GM18498 (cell line): ENCODE results near the gene COCH.

Experiments
- ATAC-seq: cut with Tn5 transposase; IDR thresholded peaks from one replicate; pipeline ENCODE4 v1.9.1; 2021; ENCODE audit warnings: mild to moderate bottlenecking, moderate library complexity; ENCODE audit not compliant: unreplicated experiment

COCH gene

DNA sequence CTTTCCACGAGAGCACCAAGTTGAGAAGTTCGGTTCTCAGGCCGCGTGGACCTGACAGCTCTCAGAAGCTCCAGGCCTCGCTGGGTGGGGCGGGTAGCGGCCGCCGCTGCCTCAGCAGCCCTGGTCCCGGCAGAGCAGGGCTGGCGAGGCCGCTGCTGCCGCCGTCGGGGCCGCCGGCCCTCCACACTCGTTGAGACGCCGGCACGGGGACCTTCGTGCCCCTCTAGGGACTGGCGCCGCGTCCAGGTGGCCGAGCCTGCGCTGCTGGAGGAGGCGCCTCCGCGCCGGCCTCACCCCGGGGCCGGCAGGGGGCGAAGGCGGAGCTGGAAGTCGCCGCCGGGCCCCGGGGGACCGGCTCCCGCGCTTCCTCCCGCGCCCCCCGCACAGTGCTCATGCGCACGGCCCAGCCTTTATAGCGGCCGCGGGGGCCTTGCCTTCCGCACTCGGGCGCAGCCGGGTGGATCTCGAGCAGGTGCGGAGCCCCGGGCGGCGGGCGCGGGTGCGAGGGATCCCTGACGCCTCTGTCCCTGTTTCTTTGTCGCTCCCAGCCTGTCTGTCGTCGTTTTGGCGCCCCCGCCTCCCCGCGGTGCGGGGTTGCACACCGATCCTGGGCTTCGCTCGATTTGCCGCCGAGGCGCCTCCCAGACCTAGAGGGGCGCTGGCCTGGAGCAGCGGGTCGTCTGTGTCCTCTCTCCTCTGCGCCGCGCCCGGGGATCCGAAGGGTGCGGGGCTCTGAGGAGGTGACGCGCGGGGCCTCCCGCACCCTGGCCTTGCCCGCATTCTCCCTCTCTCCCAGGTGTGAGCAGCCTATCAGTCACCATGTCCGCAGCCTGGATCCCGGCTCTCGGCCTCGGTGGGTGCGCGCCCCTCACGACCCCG is at the start of gene COCH:
COCH (plus strand) TSS at position 440 of the 879 bp plus-strand sequence; CDS start at position 820, 380 bp downstream.
- peak; percentile 77 for ATAC-seq

DNA sequence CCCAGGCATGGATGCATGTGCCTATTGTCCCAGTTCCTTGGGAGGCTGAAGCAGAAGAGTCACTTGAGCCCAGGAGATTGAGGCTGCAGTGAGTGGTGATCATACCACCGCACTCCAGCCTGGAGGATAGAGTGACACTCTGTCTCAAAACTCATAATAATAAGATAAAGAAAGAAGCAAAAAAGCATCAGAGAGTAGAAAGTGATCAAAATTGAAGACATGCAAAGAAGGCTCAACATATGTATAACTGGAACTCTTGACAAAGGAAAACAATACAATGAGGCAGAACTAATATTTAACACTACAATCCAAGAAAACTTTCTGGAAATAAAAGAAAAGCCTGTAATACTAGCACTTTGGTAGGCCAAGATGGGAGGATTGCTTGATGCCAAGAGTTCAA is 48.3 kb upstream of the COCH start:
- no peak for ATAC-seq

DNA sequence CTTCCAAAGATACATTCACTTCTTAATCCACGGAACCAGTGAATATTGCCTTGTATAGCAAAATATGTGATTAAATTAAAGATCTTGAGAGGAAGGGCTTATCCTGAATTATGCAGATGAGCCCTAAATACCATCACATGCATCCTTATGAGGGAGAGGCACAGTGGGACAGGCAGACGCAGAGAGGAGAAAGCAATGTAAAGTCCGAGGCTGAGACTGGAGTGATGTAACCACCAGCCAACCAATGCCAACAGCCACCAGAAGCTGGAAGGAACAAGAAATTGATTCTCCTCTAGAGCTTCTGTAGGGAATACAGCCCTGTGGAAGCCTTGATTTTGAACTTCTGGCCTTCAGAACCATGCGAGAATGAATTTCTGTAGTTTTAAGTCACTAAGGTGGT is 44.5 kb upstream of the COCH start:
- ATAC-seq: no peak

DNA sequence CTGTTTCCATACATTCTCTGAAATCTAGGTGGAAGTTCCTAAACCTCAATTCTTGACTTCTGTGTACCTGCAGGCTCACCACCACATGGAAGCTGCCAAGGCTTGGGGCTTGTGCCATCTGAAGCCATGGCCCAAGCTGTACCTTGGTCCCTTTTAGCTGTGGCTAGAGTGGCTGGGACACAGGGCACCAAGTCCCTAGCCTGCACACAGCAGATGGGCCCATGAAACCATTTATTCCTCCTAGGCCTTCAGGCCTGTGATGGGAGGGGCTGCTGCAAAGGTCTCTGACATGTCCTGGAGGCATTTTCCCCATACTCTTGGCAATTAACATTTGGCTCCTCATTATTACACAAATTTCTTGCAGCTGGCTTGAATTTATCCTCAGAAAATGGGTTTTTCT is 40.0 kb upstream of the COCH start:
- no peak for ATAC-seq

DNA sequence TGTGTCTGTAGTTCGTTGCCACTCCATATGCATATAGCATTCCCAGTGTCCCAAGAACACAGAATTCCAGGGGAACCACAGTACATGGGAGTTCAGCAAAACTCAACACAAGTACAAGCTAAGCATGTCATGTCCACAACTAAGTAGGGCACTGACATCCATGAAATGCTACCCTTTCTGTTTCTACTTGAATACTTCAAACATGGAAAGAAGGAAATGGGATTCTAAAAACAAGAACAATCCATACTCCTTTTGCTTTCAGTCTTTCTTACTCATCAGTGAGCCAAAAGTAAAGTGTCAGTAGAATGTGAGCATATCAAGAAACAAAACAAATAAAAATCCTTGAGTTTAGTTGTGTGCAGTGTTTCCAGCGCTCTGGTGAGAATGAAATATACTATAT is 36.0 kb upstream of the COCH start:
- ATAC-seq: no peak

DNA sequence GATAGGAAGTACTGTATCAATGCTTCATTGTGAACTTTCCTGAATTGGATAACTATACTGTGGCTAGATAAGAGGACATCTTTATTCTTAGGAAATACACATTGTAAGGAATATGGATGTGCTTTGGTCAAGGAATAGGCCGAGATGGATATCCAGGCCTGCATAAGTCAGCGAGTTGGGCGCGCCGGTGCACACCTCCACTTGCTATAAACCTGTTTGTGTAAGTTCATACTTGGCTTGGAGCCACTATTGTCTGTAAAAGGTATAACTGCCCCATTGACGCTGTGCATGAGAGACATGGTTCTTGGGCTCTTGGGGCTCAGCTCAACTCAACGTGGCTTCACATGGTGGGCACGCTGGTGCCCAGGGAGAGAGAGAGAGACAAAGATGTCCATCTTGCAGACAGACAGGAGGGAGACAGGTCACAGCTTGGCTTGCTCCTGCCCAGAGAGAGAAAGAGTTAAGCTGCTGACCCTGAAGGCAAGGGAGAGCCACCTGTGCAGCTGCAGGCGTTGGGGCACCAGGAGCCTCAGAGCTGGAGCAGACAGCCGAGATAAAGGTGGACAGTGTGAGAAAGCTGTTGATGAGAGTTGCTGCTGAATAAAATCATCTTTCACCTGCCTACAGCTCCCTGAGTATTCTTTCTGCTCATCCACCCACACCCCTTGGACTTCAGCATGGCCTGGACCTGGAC is 34.1 kb upstream of the COCH start:
- ATAC-seq: no peak

DNA sequence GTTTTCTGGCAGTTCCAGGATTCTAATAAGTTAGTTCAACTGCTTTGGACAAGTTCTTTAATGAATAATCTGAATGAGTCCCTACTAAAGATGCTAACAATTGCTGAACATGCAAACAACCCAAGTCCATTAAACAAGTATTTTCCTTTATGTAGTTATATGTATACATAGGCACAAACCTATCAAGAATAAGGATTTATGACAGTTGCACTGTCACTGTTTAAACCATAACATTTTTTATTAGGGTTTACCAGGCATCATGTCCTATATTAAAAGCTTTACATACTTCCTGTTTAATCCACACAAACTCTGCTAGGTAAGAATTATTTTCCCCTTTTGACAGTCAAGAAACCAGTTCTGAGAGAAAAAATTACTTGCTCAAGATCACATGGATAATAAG is 31.9 kb upstream of the COCH start:
- no peak for ATAC-seq

DNA sequence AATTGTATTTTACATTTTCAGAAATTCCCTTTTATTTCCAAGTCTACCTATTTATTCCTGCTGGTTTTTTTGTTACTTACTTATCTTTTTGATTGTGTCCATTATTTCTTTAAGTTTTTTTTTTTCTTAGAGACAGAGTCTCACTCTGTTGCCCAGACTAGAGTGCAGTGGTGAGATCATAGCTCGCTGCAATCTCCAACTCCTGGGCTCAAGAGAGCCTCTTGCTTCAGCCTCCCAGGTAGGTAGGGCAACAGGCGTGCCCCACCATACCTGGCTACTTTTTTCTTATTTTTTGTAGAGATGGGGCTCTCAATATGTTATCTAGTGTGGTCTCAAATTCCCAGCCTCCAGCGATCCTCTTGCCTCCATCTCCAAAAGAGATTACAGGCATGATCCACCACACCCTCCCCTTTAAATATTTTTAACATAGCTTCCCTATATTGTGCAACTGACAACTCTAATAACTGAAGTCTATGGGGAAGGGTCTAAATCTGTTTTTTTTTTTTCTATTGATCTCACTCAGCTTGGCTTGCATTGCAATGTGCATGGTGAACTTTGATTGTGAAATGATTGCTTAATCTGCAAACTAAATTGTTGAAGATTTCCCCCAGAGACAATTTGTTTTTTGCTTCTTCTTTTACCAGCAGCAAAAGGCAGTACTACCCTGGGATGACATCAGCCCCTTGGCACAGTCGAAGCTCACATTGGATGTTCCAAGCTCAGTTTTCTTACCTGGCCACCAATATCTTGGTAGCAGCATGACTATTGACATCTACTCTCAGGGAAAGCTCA is 25.7 kb upstream of the COCH start:
- ATAC-seq: no peak

DNA sequence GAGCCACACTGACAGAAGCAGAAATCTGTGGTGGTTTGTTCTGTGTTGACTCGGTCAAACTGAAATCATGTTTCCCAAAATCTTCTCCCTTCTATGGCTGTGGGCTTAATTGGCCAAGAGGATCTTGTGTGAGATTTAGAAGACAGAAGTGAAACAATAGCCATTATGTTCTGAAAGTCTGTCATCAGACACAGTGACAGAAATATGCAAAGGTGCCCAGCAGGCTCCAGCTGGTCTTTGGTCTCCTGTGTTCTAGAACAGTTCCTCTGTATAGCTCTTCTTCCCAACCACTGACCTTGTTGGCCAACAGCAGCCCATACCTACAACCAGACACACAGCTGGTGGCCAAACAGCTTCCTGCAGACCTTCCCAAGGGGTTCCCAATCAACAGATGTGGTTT is 25.0 kb upstream of the COCH start:
- peak; percentile 97 for ATAC-seq

DNA sequence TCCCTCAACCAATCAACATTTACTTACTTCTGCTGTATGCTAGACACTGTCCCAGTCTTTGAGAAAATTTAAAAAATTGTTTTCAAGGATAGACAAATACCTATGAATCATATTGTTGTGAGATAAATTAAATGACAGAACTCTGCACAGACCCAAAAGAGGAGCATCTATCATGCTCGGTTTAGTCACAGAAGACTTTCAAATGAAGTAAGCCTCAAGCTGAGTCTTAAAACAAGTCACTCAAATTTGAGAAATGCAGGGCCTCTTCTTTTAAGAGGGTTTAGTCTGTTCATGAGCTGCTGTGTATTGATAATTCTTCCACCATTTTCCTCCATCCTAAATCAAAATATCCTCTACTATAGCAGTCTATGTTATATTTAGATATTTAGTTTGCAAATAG is 24.4 kb upstream of the COCH start:
- no peak for ATAC-seq

DNA sequence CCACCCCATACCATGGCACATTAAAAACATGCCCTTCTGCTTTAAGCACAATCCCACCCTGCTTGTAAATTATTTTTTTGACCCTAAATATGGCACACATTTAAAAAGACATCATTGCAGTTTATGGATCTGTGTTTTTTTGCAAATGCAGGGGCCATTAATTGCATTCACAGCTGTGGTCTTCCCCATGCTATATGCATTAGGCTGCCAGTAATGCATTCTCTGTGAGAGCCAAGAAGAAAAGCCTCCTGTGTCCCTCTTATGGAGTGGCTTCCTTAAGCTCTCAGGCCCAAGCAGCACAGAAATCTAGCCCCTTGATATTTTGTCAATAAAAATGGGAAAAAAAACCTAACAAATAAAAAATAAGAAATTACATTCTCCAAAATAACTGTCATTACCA is 20.4 kb upstream of the COCH start:
- no peak for ATAC-seq

DNA sequence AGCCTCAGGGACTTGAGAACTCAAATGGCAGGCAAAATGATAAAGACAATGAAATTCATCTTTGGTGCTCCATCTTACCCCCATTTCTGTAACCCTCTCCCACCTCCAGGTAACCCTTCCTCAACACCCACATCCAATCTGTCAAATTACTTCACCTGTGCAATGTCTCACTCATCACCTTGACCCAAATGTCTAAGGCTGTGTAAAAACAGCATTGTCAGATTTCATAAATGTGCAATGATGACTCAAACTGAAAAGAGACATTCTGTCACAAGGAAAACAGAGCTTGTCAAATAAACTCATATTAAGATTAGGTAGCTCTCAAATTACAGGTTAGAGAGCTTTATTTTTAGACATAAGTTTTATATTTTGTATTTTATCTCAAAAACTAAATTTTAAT is 19.9 kb upstream of the COCH start:
- no peak for ATAC-seq

DNA sequence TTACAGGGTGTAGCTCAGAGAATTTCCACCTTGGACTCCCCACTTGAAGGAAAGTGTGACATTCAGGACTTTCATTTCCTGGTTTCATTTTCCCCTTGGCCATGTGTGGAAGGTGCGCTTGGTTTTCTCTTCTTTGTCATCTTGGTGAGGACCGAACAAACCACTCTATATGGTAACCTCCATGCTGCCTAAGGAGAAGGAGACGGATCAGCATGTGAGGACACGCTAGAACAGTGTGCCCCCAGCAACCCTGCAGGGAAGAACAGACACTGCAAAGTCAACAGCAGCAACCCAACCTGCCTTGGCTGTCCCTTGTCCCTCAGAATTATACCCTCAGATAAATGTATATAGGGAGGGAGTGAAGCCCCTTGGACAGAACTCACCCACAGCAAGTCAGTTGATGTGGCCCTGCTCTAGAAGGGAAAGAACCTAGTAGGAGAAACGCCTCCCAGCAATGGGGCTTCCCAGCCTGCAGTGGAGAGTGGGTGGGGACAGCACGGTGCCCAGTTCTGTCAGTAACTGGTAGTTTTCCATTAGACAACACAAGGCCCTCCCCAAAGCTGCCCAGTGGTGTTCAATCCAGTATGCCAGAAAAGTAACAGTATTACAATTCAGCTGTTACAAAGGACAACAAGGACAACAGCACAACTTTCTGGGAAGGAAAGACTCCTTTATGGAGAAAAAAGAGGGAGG is 18.9 kb upstream of the COCH start:
- peak; percentile 68 for ATAC-seq

DNA sequence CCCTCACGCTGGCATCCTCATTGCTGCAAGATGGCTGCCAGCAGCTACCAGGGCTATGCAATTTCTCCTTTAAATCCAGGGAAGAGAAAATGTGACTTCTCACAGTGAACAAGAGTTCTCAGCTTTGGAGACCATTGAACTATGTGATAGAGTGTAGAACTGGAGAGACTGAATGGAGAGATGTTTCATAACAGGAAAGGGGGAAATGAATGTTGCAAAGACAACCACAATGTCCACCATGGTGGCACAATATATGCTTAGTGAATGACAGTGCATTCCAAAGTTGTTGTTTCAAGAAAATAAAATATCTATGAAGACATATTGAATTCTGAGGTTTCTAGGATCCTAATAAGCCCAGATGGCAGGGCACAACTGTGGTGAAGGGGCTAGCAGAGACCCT is 13.2 kb upstream of the COCH start:
- no peak for ATAC-seq

DNA sequence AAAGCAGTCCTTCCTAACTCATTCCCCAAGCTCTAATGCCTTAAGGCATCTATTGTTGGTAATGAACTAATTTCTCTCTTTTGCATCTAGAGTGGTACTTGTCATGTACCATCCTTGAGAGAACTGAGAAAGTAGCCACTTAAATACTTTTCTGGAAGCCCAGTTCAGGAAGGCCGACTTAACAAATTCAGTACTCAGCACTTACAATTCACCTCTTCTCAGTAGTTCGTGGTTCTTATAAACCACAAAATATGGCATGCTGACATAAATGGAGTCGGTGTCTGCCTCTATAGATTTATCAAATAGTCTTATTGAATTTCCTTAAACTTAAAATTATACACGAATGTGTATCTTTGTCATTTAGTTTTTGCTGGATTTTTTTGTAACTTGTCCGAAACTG is 9.4 kb upstream of the COCH start:
- ATAC-seq: no peak

DNA sequence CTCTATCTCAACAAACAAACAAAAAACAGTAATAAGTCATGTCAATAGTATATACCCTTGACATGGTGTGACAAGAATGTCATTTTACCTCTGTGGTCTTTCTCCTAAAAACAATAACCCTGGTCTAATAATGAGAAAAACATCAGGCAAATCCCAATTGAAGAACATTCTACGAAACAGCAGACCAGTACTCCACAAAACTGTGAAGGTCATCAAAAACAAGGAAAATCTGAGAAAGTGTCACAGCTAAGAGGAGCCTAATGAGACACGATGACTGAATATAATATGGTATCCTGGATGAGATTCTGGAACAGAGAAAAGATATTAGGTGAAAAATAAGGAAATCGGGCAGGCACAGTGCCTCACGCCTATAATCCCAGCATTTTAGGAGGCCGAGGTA is 5.6 kb upstream of the COCH start:
- ATAC-seq: no peak

DNA sequence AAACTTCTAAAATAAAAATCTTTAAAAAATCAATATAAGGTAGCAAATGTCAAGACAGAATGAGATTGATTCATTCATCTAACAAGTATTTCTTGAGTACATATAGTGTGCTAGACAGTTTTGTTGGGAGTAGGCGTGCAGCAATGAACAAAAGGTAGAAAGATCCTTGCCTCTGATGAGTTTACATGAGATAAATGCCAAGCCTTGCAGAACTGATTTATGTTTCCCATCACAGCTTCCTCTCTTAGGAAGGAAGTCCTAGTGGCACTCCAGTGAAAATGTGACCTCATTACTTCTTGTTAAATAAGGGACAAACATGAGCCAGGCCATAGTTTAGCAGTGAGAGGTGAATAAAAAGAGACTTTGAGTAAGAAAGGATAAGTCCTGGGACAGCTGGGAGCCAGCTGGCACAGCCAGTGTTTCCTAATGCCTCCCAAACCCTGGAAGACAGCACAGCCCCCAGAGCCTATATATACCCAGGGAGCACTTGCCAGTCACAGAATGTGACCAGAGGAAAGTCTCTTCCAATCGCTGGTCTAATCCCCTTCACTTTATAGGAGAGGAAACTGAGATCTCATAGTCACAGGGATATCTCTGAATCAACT is 4.7 kb upstream of the COCH start:
- ATAC-seq: no peak

DNA sequence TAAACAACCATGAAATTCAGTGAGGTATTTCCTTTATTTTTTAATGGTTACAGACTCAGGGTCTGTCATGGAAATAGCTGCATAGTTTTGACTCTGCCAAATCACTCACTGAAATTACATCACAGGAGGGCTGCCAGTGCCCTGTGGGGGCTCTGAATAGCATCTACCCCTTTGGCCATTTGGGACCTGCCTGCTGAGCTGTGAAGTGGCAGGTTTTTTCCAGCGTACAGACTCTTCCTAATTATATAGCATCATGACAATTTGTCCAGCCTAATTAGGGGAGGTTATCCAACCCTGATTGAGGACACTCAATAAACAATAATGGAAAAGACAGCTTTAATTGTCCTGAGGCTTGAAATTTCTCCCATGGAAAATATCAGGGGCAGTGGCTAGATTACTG is 1.8 kb upstream of the COCH start:
- no peak for ATAC-seq

DNA sequence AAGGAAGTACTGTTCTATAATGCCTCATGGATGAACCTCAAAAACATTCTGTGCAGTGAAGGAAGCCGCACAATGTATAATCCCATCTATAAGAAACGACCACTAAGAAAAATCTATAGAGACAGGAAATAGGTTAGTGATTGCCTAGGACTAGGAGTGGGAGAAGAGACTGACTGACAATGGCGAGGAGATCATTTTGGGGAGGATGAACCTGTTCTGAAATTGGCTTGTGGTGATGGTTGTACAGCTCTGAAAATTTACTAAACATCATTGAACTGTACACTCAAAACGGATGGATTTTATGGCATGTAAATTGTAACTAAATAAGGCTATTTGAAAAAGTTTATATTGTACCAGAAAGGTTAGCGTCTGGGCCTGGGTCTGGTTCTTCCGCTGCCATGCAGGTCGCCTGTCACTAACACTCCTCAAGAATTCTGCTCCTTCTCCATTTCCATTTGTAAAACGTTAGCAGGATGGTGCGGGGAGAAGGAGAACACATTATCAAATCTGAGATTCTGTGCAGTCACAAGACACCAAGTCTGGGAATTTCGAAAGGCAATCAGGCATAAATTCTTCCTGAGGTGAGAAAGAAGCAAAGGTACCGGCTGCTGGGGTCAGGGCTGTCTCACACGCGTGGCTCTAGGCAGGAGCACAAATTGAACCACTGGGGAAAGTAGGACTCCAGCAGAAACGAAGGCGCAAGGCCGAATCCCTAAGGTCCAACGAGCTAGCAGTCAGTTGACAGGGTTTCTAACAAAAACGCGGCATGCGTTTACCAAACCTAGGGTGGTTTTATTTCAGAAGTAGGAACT is 845 bp upstream of the COCH start:
- no peak for ATAC-seq
